KMS-11 (cell line): ENCODE measurements around the gene TBR1.

Source experiments
- H2AFZ ChIP-seq: fragments of 200-600 bp; sonication (generic); 2 replicates; pipeline ENCODE4 v1.6.1; 2016; ENCODE audit warnings: antibody characterized with exemption, mixed run types, low read depth
- H3K27ac ChIP-seq: fragments of 200-600 bp; sonication (generic); 2 replicates; pipeline ENCODE4 v1.6.1; 2016; ENCODE audit warnings: mild to moderate bottlenecking, mixed run types
- H3K27me3 ChIP-seq: fragments of 200-600 bp; sonication (generic); 2 replicates; pipeline ENCODE4 v1.6.1; 2017; ENCODE audit warnings: mild to moderate bottlenecking, low read depth, mixed run types, moderate library complexity; ENCODE audit not compliant: insufficient read depth
- H3K36me3 ChIP-seq: fragments of 200-600 bp; sonication (generic); 2 replicates; pipeline ENCODE4 v1.6.1; 2017; ENCODE audit warnings: mild to moderate bottlenecking, mixed run types; ENCODE audit not compliant: insufficient read depth
- H3K4me1 ChIP-seq: fragments of 200-600 bp; sonication (generic); 2 replicates; pipeline ENCODE4 v1.6.1; 2016; ENCODE audit warnings: mild to moderate bottlenecking, low read depth, mixed run types; ENCODE audit not compliant: poor library complexity, severe bottlenecking
- H3K4me2 ChIP-seq: fragments of 200-600 bp; sonication (generic); 2 replicates; pipeline ENCODE4 v1.7.0; 2016; ENCODE audit warnings: mild to moderate bottlenecking, mixed run types
- H3K4me3 ChIP-seq: fragments of 200-600 bp; sonication (generic); IDR thresholded peaks from 2 replicates; pipeline ENCODE4 v1.6.1; 2017; ENCODE audit warnings: low read depth, low read length, mixed read lengths; ENCODE audit not compliant: insufficient read depth
- H3K79me2 ChIP-seq: fragments of 200-600 bp; sonication (generic); 2 replicates; pipeline ENCODE4 v1.6.1; 2016; ENCODE audit warnings: low read depth, mixed run types; ENCODE audit not compliant: insufficient read depth
- H3K9ac ChIP-seq: fragments of 200-600 bp; sonication (generic); 2 replicates; pipeline ENCODE4 v1.6.1; 2016; ENCODE audit warnings: mild to moderate bottlenecking, mixed run types
- H4K20me1 ChIP-seq: fragments of 200-600 bp; sonication (generic); 2 replicates; pipeline ENCODE4 v1.6.1; 2016; ENCODE audit warnings: mild to moderate bottlenecking, mixed run types; ENCODE audit not compliant: insufficient read depth
- CTCF ChIP-seq: fragments of 200-600 bp; sonication (generic); conservative IDR thresholded peaks from 2 replicates; pipeline ENCODE4 v1.6.1; 2017; ENCODE audit warnings: low read depth, mild to moderate bottlenecking, antibody characterized with exemption, low read length, moderate library complexity, mixed read lengths

Gene TBR1

GRCh38 chr2:161424394-161424769 is 8.3 kb downstream of the TBR1 start:
- no peak overlapping the region for H3K27ac ChIP-seq
- no peaks in the 10 kb centered on the region for H3K4me1 ChIP-seq
- no peaks in the 10 kb centered on the region for H3K27me3 ChIP-seq
- H3K4me2 ChIP-seq: no peak overlapping the region
- H4K20me1 ChIP-seq: no peaks in the 10 kb centered on the region
- H3K36me3 ChIP-seq: no peaks in the 10 kb centered on the region
- TF ChIP-seq CTCF: no peak
- H2AFZ ChIP-seq: no peak overlapping the region
- no peaks in the 10 kb centered on the region for H3K79me2 ChIP-seq
- no peak overlapping the region for H3K4me3 ChIP-seq
- H3K9ac ChIP-seq: no peak overlapping the region

- Histone ChIP-seq H3K4me3 (no peak overlapping the region), H4K20me1 (no peaks in the 10 kb centered on the region), H3K4me1 (no peaks in the 10 kb centered on the region), H3K27me3 (no peaks in the 10 kb centered on the region), H2AFZ (no peak overlapping the region), H3K79me2 (no peaks in the 10 kb centered on the region), H3K27ac (no peak overlapping the region), H3K4me2 (no peak overlapping the region), H3K36me3 (no peaks in the 10 kb centered on the region), H3K9ac (no peak overlapping the region)
- no peak for TF ChIP-seq CTCF
These were observed 9.0 kb downstream of the TBR1 start for GRCh38 chr2:161424891-161425727.

- Histone ChIP-seq H4K20me1 (no peaks in the 10 kb centered on the region), H3K36me3 (no peaks in the 10 kb centered on the region), H3K4me2 (no peak overlapping the region), H2AFZ (no peak overlapping the region), H3K9ac (no peak overlapping the region), H3K4me3 (no peak overlapping the region), H3K27ac (no peak overlapping the region), H3K79me2 (no peaks in the 10 kb centered on the region), H3K27me3 (no peaks in the 10 kb centered on the region), H3K4me1 (no peaks in the 10 kb centered on the region)
- TF ChIP-seq CTCF: no peak
These were observed 9.8 kb downstream of the TBR1 start for GRCh38 chr2:161425728-161426454.

GRCh38 chr2:161426455-161426921 is 10.4 kb downstream of the TBR1 start:
- Histone ChIP-seq H4K20me1 (no peaks in the 10 kb centered on the region), H3K79me2 (no peaks in the 10 kb centered on the region), H3K4me1 (no peaks in the 10 kb centered on the region), H3K27ac (no peak overlapping the region), H3K36me3 (no peaks in the 10 kb centered on the region), H3K9ac (no peak overlapping the region), H2AFZ (no peak overlapping the region), H3K4me3 (no peak overlapping the region), H3K4me2 (no peak overlapping the region), H3K27me3 (no peaks in the 10 kb centered on the region)
- no peak for TF ChIP-seq CTCF
